ENCODE data around the gene WDR3. TPM values are rescaled to one million over a fixed set of nuclear protein-coding genes. Genes with fewer than 3 reads are reported as not detected.
"Not testable (repeated sequence)": the region's sequence is repeated elsewhere in the genome, so short reads cannot be mapped to it uniquely, and the experiment has no call there.

The WDR3 gene
- 11.7 TPM for total RNA-seq
- long read RNA-seq, full-length matches to known transcripts = 4 of 4 reads
- long read RNA-seq, partial matches to known transcripts = 0 of 4 reads
- long read RNA-seq, other reads (novel, unspliced or antisense) = 0 of 4 reads

- intact Hi-C loops (cut with DNase I) = no loop called here
- peak; percentile 98 for ATAC-seq
- peak; percentile 98 for DNase-seq (ENCODE audit: missing footprints)
Observed at GRCh38 chr1:117929343-117930172, at the start of gene WDR3, which contains the start of gene GDAP2. Gene WDR3, plus strand, starts transcription at chr1:117929739. Its CDS starts 3,581 bp downstream, at chr1:117933320. Gene GDAP2, minus strand, starts transcription at chr1:117929621. Its CDS starts 9,264 bp downstream, at chr1:117920357.

GRCh38 chr1:117883616-117884015 is 45.9 kb upstream of the WDR3 start:
- no peak for ATAC-seq
- intact Hi-C loops (cut with DNase I) = no loop called here
- no peak for DNase-seq (ENCODE audit: missing footprints)

- intact Hi-C loops (cut with DNase I) = no loop called here
- ATAC-seq (no peak), DNase-seq (ENCODE audit: missing footprints) (no peak)
Observed at GRCh38 chr1:117886101-117886795, 43.3 kb upstream of the WDR3 start.

- no peak for ATAC-seq
- intact Hi-C loops (cut with DNase I) = loop anchor here (10.0 kb wide), 1 partner anchor 376 kb away; no protein-coding TSS in a partner anchor
- DNase-seq (ENCODE audit: missing footprints) = no peak
Observed at GRCh38 chr1:117890452-117890851, 39.1 kb upstream of the WDR3 start.

- ATAC-seq = no peak
- no peak for DNase-seq (ENCODE audit: missing footprints)
- intact Hi-C loops (cut with DNase I) = loop anchor here (10.0 kb wide), 1 partner anchor 378 kb away; no protein-coding TSS in a partner anchor
Observed at GRCh38 chr1:117892512-117892911, 37.0 kb upstream of the WDR3 start.

GRCh38 chr1:117894078-117894477 is 35.5 kb upstream of the WDR3 start:
- no peak for DNase-seq (ENCODE audit: missing footprints)
- intact Hi-C loops (cut with DNase I) = loop anchor here (10.0 kb wide), 1 partner anchor 379 kb away; no protein-coding TSS in a partner anchor
- ATAC-seq = no peak

GRCh38 chr1:117895482-117896114 is 33.9 kb upstream of the WDR3 start:
- intact Hi-C loops (cut with DNase I) = loop anchor here (10.0 kb wide), 1 partner anchor 381 kb away; no protein-coding TSS in a partner anchor
- ATAC-seq (no peak), DNase-seq (ENCODE audit: missing footprints) (no peak)

- intact Hi-C loops (cut with DNase I) = loop anchor here (10.0 kb wide), 1 partner anchor 383 kb away; no protein-coding TSS in a partner anchor
- no peak for ATAC-seq
Observed at GRCh38 chr1:117897551-117897950, 32.0 kb upstream of the WDR3 start.

GRCh38 chr1:117899801-117900200 is 29.7 kb upstream of the WDR3 start:
- DNase-seq (ENCODE audit: missing footprints) (no peak), ATAC-seq (no peak)
- intact Hi-C loops (cut with DNase I) = loop anchor here (10.0 kb wide), 1 partner anchor 385 kb away; no protein-coding TSS in a partner anchor

More at GRCh38 chr1:117897551-117897950, 32.0 kb upstream of the WDR3 start:
- DNase-seq (ENCODE audit: missing footprints) = no peak

- DNase-seq (ENCODE audit: missing footprints) = no peak
- ATAC-seq = no peak
- intact Hi-C loops (cut with DNase I) = no loop called here
Observed at GRCh38 chr1:117902944-117903343, 26.6 kb upstream of the WDR3 start.

GRCh38 chr1:117904485-117904884 is 25.1 kb upstream of the WDR3 start:
- intact Hi-C loops (cut with DNase I) = no loop called here
- ATAC-seq (no peak), DNase-seq (ENCODE audit: missing footprints) (no peak)

- ATAC-seq = no peak
- intact Hi-C loops (cut with DNase I) = no loop called here
Observed at GRCh38 chr1:117905019-117905418, 24.5 kb upstream of the WDR3 start.

GRCh38 chr1:117911051-117911450 is 18.5 kb upstream of the WDR3 start:
- intact Hi-C loops (cut with DNase I) = no loop called here
- ATAC-seq = no peak
- DNase-seq (ENCODE audit: missing footprints) = no peak

More at GRCh38 chr1:117905019-117905418, 24.5 kb upstream of the WDR3 start:
- no peak for DNase-seq (ENCODE audit: missing footprints)

GRCh38 chr1:117919376-117919775 is 10.2 kb upstream of the WDR3 start:
- intact Hi-C loops (cut with DNase I) = no loop called here
- DNase-seq (ENCODE audit: missing footprints) (no peak), ATAC-seq (no peak)

- ATAC-seq = no peak
- DNase-seq (ENCODE audit: missing footprints) = no peak
- intact Hi-C loops (cut with DNase I) = no loop called here
Observed at GRCh38 chr1:117921991-117922390, 7.5 kb upstream of the WDR3 start.

GRCh38 chr1:117922717-117923116 is 6.8 kb upstream of the WDR3 start:
- DNase-seq (ENCODE audit: missing footprints); intact Hi-C loops (cut with DNase I); ATAC-seq: not testable (repeated sequence)

- ATAC-seq (no peak), DNase-seq (ENCODE audit: missing footprints) (no peak)
- intact Hi-C loops (cut with DNase I) = no loop called here
Observed at GRCh38 chr1:117925981-117926380, 3.6 kb upstream of the WDR3 start.

GRCh38 chr1:117928881-117929342 is 627 bp upstream of the WDR3 start:
- intact Hi-C loops (cut with DNase I) = no loop called here
- DNase-seq (ENCODE audit: missing footprints) (peak; percentile 73), ATAC-seq (peak; percentile 76)

- no peak for DNase-seq (ENCODE audit: missing footprints)
- ATAC-seq = no peak
- intact Hi-C loops (cut with DNase I) = no loop called here
Observed at GRCh38 chr1:117930173-117930447, 571 bp downstream of the WDR3 start.
